Measurements from ENCODE around the gene RAPGEF2. TPM values are rescaled to one million over a fixed set of nuclear protein-coding genes. Genes with fewer than 3 reads are reported as not detected.

RAPGEF2 gene
- total RNA-seq, 1 experiment from 2014 or later = 37.1 TPM

GRCh38 chr4:159127745-159128518 lies 25.1 kb downstream of the RAPGEF2 start:
- Mint-ChIP-seq H3K4me3 (no peak overlapping the region), H3K4me1 (peaks cover 35 to 38% of the 10 kb centered on the region in 2 experiments), H3K36me3 (ENCODE audit: insufficient read depth in 1 of 3, low read depth in 3 of 3) (peaks cover 0 to 9% (median 3%) of the 10 kb centered on the region in 3 experiments; a peak in 5 of 7 replicates), H3K27ac (0 out of 7 replicates have a peak overlapping the region, but pooled peaks of 1 of the 3 experiments have one; percentile 34), H3K27me3 (ENCODE audit: low read depth) (no peaks in the 10 kb centered on the region), H3K9me3 (no peaks in the 10 kb centered on the region; a peak in 2 of 5 replicates)
- H2AFZ ChIP-seq (ENCODE audit: low read length) = no peak overlapping the region
- H3K4ac ChIP-seq (ENCODE audit: low read depth, low read length) = no peak overlapping the region
- no peak overlapping the region for H3T11ph ChIP-seq (ENCODE audit: low read length)
- H3K18ac ChIP-seq (ENCODE audit: insufficient read length, low read depth, low read length) = no peak overlapping the region
- H3K14ac ChIP-seq (ENCODE audit: insufficient read depth, low read length) = no peak overlapping the region
- no peak overlapping the region for H3K4me2 ChIP-seq (ENCODE audit: insufficient read depth, insufficient read length, low read length)
- H4K5ac ChIP-seq (ENCODE audit: insufficient read length, low read depth, low read length) = no peak overlapping the region
- H3K23me2 ChIP-seq (ENCODE audit: insufficient read length, low read depth, low read length, poor library complexity, severe bottlenecking) = no peaks in the 10 kb centered on the region
- H2BK15ac ChIP-seq (ENCODE audit: low read depth, low read length) = no peak overlapping the region
- H4K20me1 ChIP-seq (ENCODE audit: control insufficient read depth, insufficient read depth, insufficient read length) = no peaks in the 10 kb centered on the region
- H3K79me1 ChIP-seq (ENCODE audit: insufficient read depth, low read depth, low read length, poor library complexity, severe bottlenecking) = peaks cover 4% of the 10 kb centered on the region
- H3K9me3 ChIP-seq (ENCODE audit: control insufficient read depth, low read depth, low read length) = no peaks in the 10 kb centered on the region
- no peak overlapping the region for H4K8ac ChIP-seq (replicated peaks; ENCODE audit: insufficient read length, low read depth, low read length)
- TF ChIP-seq CTCF (conservative IDR thresholded peaks at IDR 0.05) = no peak
- H3K9ac ChIP-seq (ENCODE audit: extremely low read depth, insufficient read length, low read length) = no peak overlapping the region
- H3K23ac ChIP-seq (ENCODE audit: insufficient read length, low read depth, low read length) = no peak overlapping the region
- no peak overlapping the region for H2BK12ac ChIP-seq (ENCODE audit: insufficient read length, low read depth, low read length)
- H3K27ac ChIP-seq (ENCODE audit: insufficient read length, low read depth, low read length) = no peak overlapping the region
- H3K79me2 ChIP-seq (ENCODE audit: insufficient read depth, low read length) = no peaks in the 10 kb centered on the region; the same call in 1 of the 2 replicates
- no peak overlapping the region for H2AK5ac ChIP-seq (ENCODE audit: insufficient read length, low read length)
- peaks cover 5% of the 10 kb centered on the region; the same call in 1 of the 2 replicates for H3K4me1 ChIP-seq (ENCODE audit: insufficient read depth, low read length)
- H4K91ac ChIP-seq (ENCODE audit: insufficient read length, low read depth, low read length) = no peak overlapping the region
- no peak overlapping the region for H2BK5ac ChIP-seq (ENCODE audit: insufficient read length, low read length)
- no peak for DNase-seq
- H2BK20ac ChIP-seq (ENCODE audit: low read depth, low read length, poor library complexity, severe bottlenecking) = no peak overlapping the region
- H3K27me3 ChIP-seq (ENCODE audit: insufficient read depth, low read length) = no peaks in the 10 kb centered on the region
- no CpG with 5 or more reads among the region's 4 CpGs for WGBS (ENCODE audit: extremely low coverage, insufficient read length, low lambda C conversion rate)
- no peak overlapping the region for H2BK120ac ChIP-seq (ENCODE audit: low read depth, low read length, poor library complexity, severe bottlenecking)
- H3K56ac ChIP-seq (ENCODE audit: insufficient read length, low read depth, low read length) = no peak overlapping the region
